GM10266 (cell line): ENCODE results near the gene IL10RA.
"Not testable (repeated sequence)": the region's sequence is repeated elsewhere in the genome, so short reads cannot be mapped to it uniquely, and the experiment has no call there.

Experiments
- DNase-seq: peaks from one replicate; pipeline ENCODE4 v3.0.0; 2012; ENCODE audit errors: extremely low spot score
- TF ChIP-seq, protein P1 (sequence below): IDR thresholded peaks from 2 replicates; pipeline ENCODE4 v1.5.1; 2012; ENCODE audit warnings: mild to moderate bottlenecking, low read depth; ENCODE audit not compliant: control insufficient read depth, insufficient read depth; ENCODE audit errors: missing control alignments

The IL10RA gene

DNA sequence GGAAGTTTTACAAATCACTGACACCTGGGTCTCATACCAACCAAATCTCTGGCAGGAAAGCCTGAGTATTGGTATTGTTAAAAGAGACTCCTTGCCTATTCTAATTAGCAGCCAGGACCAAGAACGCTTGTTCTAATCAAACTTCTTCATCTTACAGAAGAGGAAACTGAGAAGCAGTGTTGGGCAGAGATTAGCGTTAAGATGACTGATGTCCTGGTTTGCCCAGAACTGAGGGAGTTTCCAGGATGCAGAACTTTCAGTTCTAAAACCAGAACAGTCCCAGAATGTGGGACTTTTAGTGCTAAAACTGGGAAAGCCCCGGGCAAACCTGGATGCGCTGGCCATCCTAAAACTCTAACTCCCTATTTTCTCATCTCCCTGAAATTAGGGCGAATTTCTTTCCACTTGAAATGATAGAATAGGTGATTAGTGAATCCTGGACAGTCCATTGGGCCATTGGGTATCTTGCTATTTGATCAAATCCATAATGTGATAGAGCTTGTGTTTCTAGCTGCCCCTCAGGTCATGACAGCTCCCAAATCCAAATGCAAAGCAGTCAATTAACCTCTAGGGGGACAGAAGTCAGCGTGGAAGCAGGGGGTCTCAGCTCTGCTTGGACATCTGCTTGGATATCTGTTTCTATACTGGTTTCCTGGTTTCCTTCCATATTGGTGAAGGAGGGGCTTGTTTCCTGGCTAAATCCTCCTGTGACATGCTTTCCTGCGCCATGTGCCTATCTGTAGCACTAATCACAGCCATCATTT lies 41.0 kb upstream of the IL10RA start:
- TF ChIP-seq, protein P1, sequence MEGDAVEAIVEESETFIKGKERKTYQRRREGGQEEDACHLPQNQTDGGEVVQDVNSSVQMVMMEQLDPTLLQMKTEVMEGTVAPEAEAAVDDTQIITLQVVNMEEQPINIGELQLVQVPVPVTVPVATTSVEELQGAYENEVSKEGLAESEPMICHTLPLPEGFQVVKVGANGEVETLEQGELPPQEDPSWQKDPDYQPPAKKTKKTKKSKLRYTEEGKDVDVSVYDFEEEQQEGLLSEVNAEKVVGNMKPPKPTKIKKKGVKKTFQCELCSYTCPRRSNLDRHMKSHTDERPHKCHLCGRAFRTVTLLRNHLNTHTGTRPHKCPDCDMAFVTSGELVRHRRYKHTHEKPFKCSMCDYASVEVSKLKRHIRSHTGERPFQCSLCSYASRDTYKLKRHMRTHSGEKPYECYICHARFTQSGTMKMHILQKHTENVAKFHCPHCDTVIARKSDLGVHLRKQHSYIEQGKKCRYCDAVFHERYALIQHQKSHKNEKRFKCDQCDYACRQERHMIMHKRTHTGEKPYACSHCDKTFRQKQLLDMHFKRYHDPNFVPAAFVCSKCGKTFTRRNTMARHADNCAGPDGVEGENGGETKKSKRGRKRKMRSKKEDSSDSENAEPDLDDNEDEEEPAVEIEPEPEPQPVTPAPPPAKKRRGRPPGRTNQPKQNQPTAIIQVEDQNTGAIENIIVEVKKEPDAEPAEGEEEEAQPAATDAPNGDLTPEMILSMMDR = peak; percentile 20
- no peak for DNase-seq

DNA sequence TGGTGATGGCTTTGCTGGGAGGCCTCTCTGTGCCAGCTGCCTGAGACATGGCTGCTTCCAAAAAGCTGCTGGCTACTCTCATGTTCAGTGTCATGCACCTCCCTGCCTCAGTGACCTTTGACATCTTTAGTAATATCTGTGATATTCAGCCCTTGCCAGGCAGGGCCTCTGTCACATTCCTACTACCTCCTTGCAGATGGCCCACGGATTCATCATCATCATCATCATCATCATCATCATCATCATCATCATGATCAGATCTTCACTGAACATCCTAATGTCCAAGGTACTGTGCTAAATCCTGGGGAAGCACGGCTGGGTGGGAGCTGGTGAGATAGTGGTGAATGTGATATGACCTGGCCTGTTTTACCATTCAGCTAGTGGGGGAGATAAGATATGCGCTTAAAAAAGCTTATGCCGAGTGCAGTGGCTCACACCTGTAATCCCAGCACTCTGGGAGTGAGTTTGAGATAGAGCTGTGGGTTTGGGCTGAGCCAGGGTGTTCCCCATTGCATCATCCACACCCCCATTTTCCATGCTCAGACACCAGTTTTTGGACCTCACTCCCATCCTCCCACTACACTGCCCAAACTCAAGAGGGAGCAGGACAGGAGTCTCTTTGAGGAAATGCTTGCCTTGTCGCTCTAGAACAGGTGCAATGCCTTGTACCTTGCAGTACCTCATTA lies 39.9 kb upstream of the IL10RA start:
- TF ChIP-seq, protein P1 = no peak
- no peak for DNase-seq

DNA sequence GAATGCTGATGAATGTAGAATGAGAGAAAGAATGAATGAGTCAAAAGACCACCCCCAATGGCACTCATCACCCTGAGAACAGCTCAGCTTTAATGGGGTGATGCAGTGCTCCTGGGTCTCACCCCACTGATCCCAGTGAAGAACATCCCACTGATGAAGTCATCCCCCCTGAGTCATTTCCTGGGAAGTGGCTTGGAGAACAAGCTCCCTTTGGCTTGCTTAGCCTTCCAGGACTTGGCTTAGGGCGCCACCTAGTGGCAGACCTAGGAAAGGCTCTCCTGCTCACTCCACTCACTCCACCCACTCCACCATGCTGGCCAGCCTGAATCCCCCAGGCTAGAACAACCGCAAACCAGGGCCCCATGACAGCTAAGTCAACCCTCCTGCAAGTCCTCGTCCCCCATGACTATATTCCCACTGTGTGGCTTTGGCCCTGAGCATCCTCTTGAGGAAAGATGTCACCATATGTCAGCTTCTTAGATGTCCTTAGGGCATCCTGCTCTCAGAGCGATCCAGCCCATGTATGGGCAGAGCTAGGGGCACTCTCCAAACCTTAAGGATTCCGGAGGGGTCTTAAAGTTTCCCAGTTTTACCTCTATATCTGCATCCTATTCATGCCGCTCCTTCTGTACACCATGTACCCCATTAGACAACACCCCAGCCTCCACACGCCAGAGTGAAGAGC lies 39.2 kb upstream of the IL10RA start:
- TF ChIP-seq, protein P1 = peak; percentile 94
- peak; percentile 74 for DNase-seq

DNA sequence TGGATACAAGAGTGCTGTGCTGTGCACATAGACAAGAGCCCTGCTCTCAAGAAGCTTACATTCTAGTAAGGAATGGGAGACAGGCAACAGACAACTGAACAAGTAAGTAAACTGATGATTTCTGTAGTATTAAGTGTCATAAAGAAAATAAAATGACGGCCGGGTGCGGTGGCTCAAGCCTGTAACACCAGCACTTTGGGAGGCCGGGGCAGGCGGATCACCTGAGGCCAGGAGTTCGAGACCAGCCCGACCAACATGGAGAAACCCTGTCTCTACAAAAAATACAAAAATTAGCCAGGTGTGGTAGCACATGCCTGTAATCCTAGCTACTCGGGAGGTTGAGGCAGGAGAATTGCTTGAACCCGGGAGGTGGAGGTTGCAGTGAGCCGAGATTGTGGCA lies 38.4 kb upstream of the IL10RA start:
- DNase-seq = not testable (repeated sequence)

DNA sequence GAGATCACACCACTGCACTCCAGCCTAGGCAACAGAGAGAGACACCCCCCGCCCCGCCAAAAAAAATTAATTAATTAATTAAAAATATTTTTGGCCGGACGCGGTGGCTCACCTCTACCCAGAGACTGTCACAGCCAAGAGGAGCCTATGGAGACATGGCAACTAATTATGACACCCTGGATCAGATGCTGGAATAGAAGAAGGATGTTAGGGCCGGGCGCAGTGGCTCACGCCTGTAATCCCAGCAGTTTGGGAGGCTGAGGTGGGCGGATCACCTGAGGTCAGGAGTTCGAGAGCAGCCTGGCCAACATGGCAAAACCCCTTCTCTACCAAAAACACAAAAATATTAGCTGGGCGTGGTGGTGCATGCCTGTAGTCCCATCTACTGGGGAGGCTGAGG lies 37.7 kb upstream of the IL10RA start:
- not testable (repeated sequence) for DNase-seq

DNA sequence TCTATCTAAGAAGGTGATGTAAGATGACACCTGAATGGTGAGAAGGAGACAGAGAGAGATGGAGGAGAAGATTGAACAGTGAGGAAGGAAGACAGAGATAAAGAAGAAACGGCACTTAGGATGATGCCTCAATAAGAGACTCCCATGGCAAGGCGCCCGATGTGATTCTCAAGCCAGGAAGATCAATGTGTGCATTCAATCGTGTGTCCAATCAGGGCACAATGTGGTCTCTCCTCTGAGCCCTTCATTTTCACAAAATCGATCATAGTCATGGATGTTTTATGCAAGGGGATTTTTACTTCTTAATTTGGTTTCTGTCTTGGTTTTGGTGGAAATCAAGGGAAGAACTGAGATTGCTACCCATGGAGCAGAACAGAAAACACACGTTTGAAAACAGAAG lies 37.1 kb upstream of the IL10RA start:
- TF ChIP-seq, protein P1 = no peak
- DNase-seq = no peak

DNA sequence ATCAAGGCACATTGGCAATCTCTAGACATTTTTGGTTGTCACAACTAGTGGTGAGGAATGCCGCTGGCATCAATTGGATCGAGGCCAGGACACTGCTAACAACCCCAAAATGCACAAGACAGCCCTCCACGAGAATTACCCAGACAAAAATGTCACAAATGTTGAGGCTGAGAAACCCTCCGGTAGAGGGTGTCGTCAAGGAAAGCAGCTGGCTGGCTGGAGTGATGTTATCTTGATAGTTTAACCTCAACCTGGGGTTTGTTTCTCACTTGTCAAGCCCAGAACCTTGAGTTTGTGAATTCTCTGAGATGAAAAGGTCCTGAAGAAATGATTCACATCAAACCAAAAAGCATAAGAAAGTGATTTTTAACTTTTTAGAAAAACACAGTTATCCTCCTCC lies 35.9 kb upstream of the IL10RA start:
- no peak for DNase-seq
- TF ChIP-seq, protein P1 = peak; percentile 50

DNA sequence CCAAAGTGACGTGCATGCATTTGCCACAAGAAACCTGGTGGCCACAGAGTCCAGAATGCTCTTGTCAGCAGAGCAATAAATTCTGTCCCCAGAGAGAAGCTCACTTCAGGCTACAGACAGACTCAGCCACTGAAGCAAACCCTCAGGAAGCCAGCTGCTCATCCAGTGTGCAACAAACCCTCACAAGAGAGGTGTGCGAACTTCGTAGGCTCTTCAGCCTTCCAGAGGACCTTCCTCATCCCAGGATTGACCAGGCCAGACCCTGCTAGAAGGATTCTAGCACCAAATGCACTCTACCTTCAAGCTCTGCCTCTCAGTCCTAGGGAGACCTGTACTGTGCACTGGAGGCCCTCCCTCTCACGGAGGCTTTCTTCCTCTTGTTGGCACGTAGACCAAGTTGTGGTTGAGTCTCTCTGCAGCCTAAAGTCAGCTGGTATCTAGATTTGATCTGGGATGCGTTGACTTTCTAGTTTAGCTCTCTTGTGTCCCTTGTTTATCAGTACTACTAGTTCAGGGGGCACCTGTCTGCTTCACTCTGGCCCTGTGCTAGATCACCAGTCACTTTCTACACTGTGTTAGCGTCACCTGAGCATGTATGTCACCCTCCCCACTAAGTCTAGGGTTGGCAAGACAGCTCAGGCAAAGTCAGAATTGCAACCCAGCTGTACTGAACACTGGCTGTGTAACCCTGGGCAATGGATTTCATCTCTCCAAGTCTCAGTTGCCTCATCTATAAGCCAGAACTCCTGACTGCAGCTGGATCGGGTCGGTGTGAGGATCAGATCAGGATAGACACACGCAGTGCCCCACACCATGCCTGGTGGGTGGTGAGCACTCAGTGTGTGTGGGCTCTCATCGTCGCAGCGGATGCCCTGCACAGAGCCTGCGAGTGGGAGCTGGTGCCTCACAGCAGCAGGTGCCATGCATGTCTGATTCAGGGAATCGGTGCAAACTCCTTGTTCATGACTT lies 34.9 kb upstream of the IL10RA start:
- TF ChIP-seq, protein P1 = no peak
- DNase-seq = no peak
